GM19240 (cell line): ENCODE measurements around the gene ZNF442.
"Not testable (repeated sequence)": the region's sequence is repeated elsewhere in the genome, so short reads cannot be mapped to it uniquely, and the experiment has no call there.

Experiments
- DNase-seq: peaks from one replicate; pipeline ENCODE4 v3.0.0; 2011; ENCODE audit warnings: low spot score; ENCODE audit not compliant: insufficient read length

ZNF442 gene

GRCh38 chr19:12331211-12331941 is 34.1 kb downstream of the ZNF442 start:
- DNase-seq = peak; percentile 43

GRCh38 chr19:12330340-12330739 is 35.1 kb downstream of the ZNF442 start:
- DNase-seq = no peak

GRCh38 chr19:12325690-12326089 is 39.8 kb downstream of the ZNF442 start:
- DNase-seq = no peak

GRCh38 chr19:12318782-12319413 is 46.6 kb downstream of the ZNF442 start:
- DNase-seq = no peak

- no peak for DNase-seq
These were observed 50.9 kb downstream of the ZNF442 start for GRCh38 chr19:12314553-12314952.

- DNase-seq = not testable (repeated sequence)
These were observed 56.6 kb downstream of the ZNF442 start for GRCh38 chr19:12308891-12309290.
